Suprapubic skin (tissue), 4 donors: Measurements from ENCODE around the gene CUBN. TPM values are rescaled to one million over a fixed set of nuclear protein-coding genes. Genes with fewer than 3 reads are reported as not detected.

Experiments used
- DNase-seq, 2 donors: peaks; one replicate each; pipeline ENCODE4 v3.0.0-alpha.2; 2019; ENCODE audit warnings: low spot score in 2 of 2
- H3K27ac ChIP-seq: fragments of 200-600 bp; sonication (generic); one replicate; pipeline ENCODE4 v1.5.1; 2019
- H3K27me3 ChIP-seq: fragments of 200-600 bp; sonication (generic); one replicate; pipeline ENCODE4 v1.5.1; 2019
- H3K36me3 ChIP-seq: fragments of 200-600 bp; sonication (generic); one replicate; pipeline ENCODE4 v1.5.1; 2019
- H3K4me1 ChIP-seq: fragments of 200-600 bp; sonication (generic); one replicate; pipeline ENCODE4 v1.5.1; 2019
- H3K4me3 ChIP-seq: fragments of 200-600 bp; sonication (generic); one replicate; pipeline ENCODE4 v1.5.1; 2019; ENCODE audit warnings: mild to moderate bottlenecking
- H3K9me3 ChIP-seq: fragments of 200-600 bp; sonication (generic); one replicate; pipeline ENCODE4 v1.5.1; 2019
- EP300 ChIP-seq: sonication (generic); formaldehyde crosslinking; IDR thresholded peaks from one replicate; pipeline ENCODE4 v1.6.1; 2017; ENCODE audit warnings: antibody characterized with exemption
- POLR2A ChIP-seq, 2 donors: fragments of 450-650 bp; IDR thresholded peaks; one replicate each; pipeline ENCODE4 v1.6.1; 2017; ENCODE audit warnings: antibody characterized with exemption in 2 of 2, mild to moderate bottlenecking in 2 of 2, moderate library complexity in 2 of 2
- POLR2AphosphoS5 ChIP-seq, 3 donors: sonication (generic); formaldehyde crosslinking; IDR thresholded peaks; one replicate each; pipeline ENCODE4 v1.6.1; 2017; ENCODE audit warnings: antibody characterized with exemption in 3 of 3
- WGBS: methylation state at CpG from one replicate; pipeline ENCODE4 v1.1.5; 2018; 5-methylcytosine and 5-hydroxymethylcytosine counted together
- total RNA-seq, 4 donors: library from RNA; depleted of rRNA; stranded (reverse); fragments of >200 nt; gene quantifications; one replicate each; pipeline ENCODE4 v1.1.0, GENCODE V29; 2016
- TF ChIP-seq, protein P1 (sequence below), 2 donors: fragments of 200-600 bp in 1 of 2; fragments of 450-650 bp in 1 of 2; sonication (generic) in 1 of 2; IDR thresholded peaks; one replicate each; pipeline ENCODE4 v1.5.1; 2016 to 2019; ENCODE audit warnings: antibody characterized with exemption in 2 of 2, mild to moderate bottlenecking in 1 of 2, moderate library complexity in 1 of 2

Gene CUBN
- total RNA-seq, 4 donors from 2014 or later, result 1.1 to 8.4 (median 1.2) TPM

DNA sequence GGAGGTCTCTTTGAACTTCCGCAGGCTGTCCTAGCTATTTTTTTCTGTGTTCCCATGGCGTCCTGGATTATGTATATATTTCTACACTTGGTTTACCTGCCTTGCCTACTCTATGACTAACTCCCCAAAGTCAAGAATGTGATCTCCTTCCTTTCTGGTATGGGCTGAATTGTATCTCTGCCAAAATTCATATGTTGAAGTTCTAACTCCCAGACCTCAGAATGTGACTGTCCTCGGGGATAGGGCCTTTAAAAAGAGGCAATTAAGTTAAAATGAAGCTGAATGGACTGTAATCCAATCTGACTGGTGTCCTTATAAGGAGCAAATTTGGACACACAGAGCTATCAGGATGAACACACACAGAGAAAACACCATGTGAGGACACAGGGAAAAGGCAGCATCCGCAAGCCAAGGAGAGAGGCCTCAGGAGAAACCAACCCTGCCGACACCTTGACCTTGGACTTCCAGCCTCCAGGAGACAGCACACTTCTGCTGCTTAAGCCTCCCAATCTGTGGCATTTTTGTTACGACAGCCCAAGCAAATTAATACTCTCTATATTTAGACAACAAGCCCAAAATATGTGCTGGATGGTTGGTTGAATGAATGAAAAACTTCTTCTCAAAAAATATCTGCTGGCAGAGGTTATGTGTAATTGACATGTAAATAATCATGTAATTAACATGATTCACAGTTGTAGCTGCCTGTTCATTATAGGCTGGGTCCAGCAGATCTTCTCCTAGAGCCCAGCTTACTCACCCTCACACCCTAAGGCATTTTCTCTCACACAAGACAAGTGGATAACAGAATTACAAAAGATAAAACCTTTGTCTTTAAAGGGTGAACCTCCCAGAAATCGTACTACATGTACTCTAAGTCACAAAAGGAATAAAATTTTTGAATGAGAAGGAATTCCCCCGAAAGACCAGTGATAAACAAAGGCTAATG, 123.7 kb downstream of the CUBN start:
- TF ChIP-seq POLR2AphosphoS5 (IDR thresholded peaks at IDR 0.05) (no peak), POLR2A (IDR thresholded peaks at IDR 0.05) (no peak), EP300 (no peak)
- TF ChIP-seq, protein P1, sequence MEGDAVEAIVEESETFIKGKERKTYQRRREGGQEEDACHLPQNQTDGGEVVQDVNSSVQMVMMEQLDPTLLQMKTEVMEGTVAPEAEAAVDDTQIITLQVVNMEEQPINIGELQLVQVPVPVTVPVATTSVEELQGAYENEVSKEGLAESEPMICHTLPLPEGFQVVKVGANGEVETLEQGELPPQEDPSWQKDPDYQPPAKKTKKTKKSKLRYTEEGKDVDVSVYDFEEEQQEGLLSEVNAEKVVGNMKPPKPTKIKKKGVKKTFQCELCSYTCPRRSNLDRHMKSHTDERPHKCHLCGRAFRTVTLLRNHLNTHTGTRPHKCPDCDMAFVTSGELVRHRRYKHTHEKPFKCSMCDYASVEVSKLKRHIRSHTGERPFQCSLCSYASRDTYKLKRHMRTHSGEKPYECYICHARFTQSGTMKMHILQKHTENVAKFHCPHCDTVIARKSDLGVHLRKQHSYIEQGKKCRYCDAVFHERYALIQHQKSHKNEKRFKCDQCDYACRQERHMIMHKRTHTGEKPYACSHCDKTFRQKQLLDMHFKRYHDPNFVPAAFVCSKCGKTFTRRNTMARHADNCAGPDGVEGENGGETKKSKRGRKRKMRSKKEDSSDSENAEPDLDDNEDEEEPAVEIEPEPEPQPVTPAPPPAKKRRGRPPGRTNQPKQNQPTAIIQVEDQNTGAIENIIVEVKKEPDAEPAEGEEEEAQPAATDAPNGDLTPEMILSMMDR (IDR thresholded peaks at IDR 0.05), result no peak
- H3K36me3 ChIP-seq, result no peaks in the 10 kb centered on the region
- peaks cover 65% of the 10 kb centered on the region for H3K4me1 ChIP-seq
- no peaks in the 10 kb centered on the region for H3K9me3 ChIP-seq
- H3K4me3 ChIP-seq, result no peak overlapping the region
- WGBS, result 67% methylated on average over 8 of the region's 8 CpGs
- peak overlapping the region; percentile 67 for H3K27ac ChIP-seq
- H3K27me3 ChIP-seq, result no peaks in the 10 kb centered on the region
- DNase-seq, result no peak

DNA sequence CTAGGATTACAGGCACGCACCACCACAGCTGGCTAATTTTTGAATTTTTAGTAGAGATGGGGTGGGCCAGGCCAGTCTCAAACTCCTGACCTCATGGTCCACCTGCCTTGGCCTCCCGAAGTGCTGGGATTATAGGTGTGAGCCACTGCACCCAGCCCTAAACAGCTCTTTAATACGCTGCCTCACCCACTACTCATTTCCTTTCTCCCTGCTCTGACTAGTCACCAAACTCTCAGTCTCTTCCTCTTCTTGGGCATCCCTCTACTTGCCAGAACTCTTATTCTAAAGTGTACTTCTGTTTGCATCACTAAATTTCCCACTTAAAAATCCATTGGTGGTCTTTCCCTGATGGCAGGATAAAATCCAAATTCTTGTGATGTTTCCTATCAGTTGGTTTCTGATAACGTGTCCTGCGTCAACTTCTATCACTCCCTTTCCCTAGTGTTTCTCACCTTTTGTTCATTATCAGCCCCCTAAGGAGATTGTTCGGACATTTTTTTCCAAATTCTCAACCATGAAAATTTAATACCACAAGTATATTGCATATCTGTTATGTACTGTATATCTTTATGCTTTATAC, 124.7 kb downstream of the CUBN start:
- Histone ChIP-seq H3K4me1 (peaks cover 61% of the 10 kb centered on the region), H3K4me3 (no peak overlapping the region), H3K27ac (no peak overlapping the region), H3K9me3 (no peaks in the 10 kb centered on the region), H3K27me3 (no peaks in the 10 kb centered on the region), H3K36me3 (no peaks in the 10 kb centered on the region)
- no peak for DNase-seq
- WGBS, result 92% methylated on average over 6 of the region's 6 CpGs
- TF ChIP-seq, protein P1 (IDR thresholded peaks at IDR 0.05), result no peak

DNA sequence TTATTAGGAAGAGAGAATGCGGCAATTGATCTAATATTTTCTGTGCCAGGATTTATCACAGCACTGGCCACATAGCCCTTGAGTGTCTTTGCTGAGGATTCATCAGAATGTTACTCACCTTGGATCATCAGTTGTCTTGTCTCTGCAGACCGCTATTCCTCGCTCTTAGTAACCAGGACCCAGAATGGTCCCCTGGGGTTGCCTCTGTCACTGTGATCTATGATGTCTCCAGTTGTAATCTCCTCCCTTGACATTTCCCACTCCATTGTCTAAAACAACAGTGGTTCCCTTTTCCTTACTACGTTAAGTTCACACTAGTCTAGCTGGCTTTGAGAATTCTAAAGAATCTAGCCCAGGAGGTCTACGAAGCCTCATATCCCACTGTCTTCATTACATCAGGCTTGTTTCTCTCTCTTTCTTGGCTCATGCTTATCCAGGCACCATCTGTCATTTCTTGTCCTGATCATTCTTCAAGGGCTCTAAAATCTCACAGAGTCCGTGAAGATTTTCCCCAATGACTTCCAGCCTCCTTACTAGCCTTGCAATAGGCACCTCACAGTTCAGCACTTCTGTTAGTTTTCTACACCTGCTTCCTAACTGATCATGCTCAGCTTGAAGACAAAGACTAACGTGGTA, 125.8 kb downstream of the CUBN start:
- WGBS, result 65% methylated on average over 7 of the region's 7 CpGs
- DNase-seq, result no peak

DNA sequence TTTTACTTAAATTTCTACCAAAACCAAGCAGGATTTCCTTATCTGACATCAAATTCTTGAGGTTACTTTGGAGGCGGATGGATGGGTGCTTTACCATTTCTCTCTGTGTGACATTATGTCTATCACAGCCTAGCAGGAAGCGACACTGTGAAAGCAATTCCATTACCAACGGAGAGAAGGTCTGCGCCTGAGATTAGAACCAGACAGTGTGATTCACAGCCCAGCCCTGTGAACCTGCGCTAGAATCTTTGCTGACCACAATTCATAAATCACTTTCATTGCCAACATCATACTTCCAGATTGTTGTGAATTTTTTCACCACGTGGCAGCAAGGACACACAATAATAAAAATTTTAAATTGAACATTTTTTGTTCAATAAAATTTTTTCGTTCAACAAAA, 126.5 kb downstream of the CUBN start:
- Histone ChIP-seq H3K4me3 (no peak overlapping the region), H3K36me3 (no peaks in the 10 kb centered on the region), H3K27me3 (no peaks in the 10 kb centered on the region), H3K4me1 (peaks cover 51% of the 10 kb centered on the region), H3K27ac (peak overlapping the region; percentile 88), H3K9me3 (no peaks in the 10 kb centered on the region)
- TF ChIP-seq POLR2A (IDR thresholded peaks at IDR 0.05), result no peak
- TF ChIP-seq POLR2AphosphoS5 (IDR thresholded peaks at IDR 0.05), result peak in 1 of 3 donors; percentile 36
- no peak for TF ChIP-seq EP300
- WGBS, result 38% methylated on average over 7 of the region's 7 CpGs
- DNase-seq, result no peak

More for the DNA sequence above, 125.8 kb downstream of the CUBN start:
- H3K9me3 ChIP-seq, result no peaks in the 10 kb centered on the region
- peak overlapping the region; percentile 88 for H3K27ac ChIP-seq
- H3K27me3 ChIP-seq, result no peaks in the 10 kb centered on the region
- no peak for TF ChIP-seq POLR2A (IDR thresholded peaks at IDR 0.05)
- TF ChIP-seq, protein P1 (IDR thresholded peaks at IDR 0.05), result no peak
- peak in 1 of 3 donors; percentile 22 for TF ChIP-seq POLR2AphosphoS5 (IDR thresholded peaks at IDR 0.05)
- peaks cover 57% of the 10 kb centered on the region for H3K4me1 ChIP-seq
- no peaks in the 10 kb centered on the region for H3K36me3 ChIP-seq
- H3K4me3 ChIP-seq, result no peak overlapping the region

DNA sequence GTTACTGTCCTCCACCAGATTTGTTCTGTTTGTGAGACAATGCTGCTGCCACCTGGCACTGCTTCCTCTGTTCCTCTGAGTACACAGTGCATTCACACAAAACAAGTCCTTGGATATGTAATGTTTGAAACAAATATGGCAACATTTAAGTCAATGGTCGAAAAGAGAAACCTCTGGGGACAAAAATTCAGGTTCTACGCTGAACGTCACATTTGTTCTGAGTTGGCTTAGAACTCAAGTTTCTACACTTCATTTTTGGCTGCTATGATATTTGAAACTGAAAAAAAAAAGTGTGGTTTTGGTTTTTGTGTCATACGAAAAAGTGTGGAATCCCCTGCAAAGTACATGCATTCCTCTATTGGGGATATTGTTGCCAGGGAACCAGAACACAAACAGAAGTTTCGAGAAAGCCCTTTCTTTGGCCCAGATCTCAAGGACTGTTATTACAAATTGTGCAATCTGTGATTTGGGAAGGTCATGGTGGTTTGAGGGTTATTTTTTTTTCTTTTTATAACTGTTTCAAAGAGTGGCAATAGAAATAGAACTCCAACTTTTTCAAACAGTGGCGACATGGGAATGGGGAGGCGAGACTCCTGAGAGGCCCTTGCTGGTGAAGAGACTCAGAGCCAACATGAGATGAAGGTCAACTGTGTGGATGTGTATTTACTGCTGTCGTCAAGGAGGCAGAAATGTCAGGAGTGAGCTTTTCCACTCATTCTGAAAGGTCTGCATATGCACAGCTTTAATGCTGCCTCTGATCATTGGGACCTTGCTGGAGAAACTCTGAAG, 127.5 kb downstream of the CUBN start:
- DNase-seq, result no peak
- peak overlapping the region; percentile 88 for H3K27ac ChIP-seq
- 33% methylated on average over 8 of the region's 8 CpGs for WGBS

More for the DNA sequence above, 127.5 kb downstream of the CUBN start:
- Histone ChIP-seq H3K36me3 (no peaks in the 10 kb centered on the region), H3K4me3 (no peak overlapping the region), H3K9me3 (no peaks in the 10 kb centered on the region), H3K4me1 (peaks cover 42% of the 10 kb centered on the region), H3K27me3 (no peaks in the 10 kb centered on the region)
- TF ChIP-seq POLR2AphosphoS5 (IDR thresholded peaks at IDR 0.05), result peak in 2 of 3 donors; percentile 40 to 52
- peak in 1 of 2 donors; percentile 14 for TF ChIP-seq POLR2A (IDR thresholded peaks at IDR 0.05)
- TF ChIP-seq, protein P1 (IDR thresholded peaks at IDR 0.05), result no peak
